RWPE2 (cell line): ENCODE measurements around the gene TGIF2.
A peak's percentile ranks its signal among the peaks of the same experiment; 100 is the strongest.

Source experiments
- ATAC-seq: fragments of 200-7000 bp; cut with Tn5 transposase; 3 replicates; pipeline ENCODE4 v1.9.1; 2021; ENCODE audit warnings: low read depth
- DNase-seq: peaks from one replicate; pipeline ENCODE4 v3.0.0-alpha.2; 2020; ENCODE audit warnings: low spot score
- H3K27ac ChIP-seq: fragments of 450-650 bp; 2 replicates; pipeline ENCODE4 v1.5.1; 2017; ENCODE audit warnings: mild to moderate bottlenecking; ENCODE audit not compliant: poor library complexity, severe bottlenecking
- H3K27me3 ChIP-seq: fragments of 250-450 bp; sonication (Bioruptor Pico); 2 replicates; pipeline ENCODE4 v1.5.1; 2021; ENCODE audit warnings: mild to moderate bottlenecking, moderate library complexity; ENCODE audit not compliant: insufficient read depth, poor library complexity, severe bottlenecking
- H3K36me3 ChIP-seq: fragments of 250-450 bp; sonication (Bioruptor Pico); 2 replicates; pipeline ENCODE4 v1.5.1; 2020; ENCODE audit warnings: low read depth, mild to moderate bottlenecking, moderate library complexity
- H3K4me1 ChIP-seq: fragments of 250-450 bp; sonication (Bioruptor Pico); 2 replicates; pipeline ENCODE4 v1.5.1; 2021; ENCODE audit warnings: mild to moderate bottlenecking, moderate library complexity; ENCODE audit not compliant: insufficient read depth, poor library complexity, severe bottlenecking
- H3K4me3 ChIP-seq: fragments of 250-450 bp; sonication (Bioruptor Pico); 2 replicates; pipeline ENCODE4 v1.5.1; 2021; ENCODE audit warnings: mild to moderate bottlenecking, moderate library complexity; ENCODE audit not compliant: severe bottlenecking
- H3K9me3 ChIP-seq: fragments of 250-450 bp; sonication (Bioruptor Pico); 2 replicates; pipeline ENCODE4 v1.5.1; 2021; ENCODE audit warnings: mild to moderate bottlenecking, moderate library complexity; ENCODE audit not compliant: severe bottlenecking
- TF ChIP-seq, protein P1 (sequence below): fragments of 450-650 bp; IDR thresholded peaks from one replicate; pipeline ENCODE4 v1.5.1; 2017; ENCODE audit warnings: mild to moderate bottlenecking, moderate library complexity; ENCODE audit not compliant: poor library complexity, severe bottlenecking

TGIF2 gene

DNA sequence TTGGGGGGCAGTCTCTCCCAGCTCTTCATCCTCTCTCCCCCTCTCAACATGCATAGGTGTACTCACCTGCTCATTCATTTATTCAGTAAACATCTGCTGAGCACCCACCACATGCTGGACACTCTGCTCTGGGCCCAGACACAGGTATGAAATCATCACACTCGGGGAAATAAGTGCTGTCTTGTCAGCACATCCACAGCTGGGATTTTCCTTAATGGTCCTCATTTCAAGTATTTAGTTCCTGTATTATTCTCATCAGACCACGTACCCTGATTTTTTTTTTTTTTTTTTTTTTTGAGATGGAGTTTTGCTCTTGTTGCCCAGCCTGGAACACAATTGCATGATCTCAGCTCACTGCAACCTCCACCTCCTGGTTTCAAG is 51.5 kb downstream of the TGIF2 start:
- Histone ChIP-seq H3K27me3 (no peaks in the 10 kb centered on the region), H3K27ac (no peak overlapping the region), H3K9me3 (no peaks in the 10 kb centered on the region), H3K4me1 (no peaks in the 10 kb centered on the region), H3K36me3 (no peaks in the 10 kb centered on the region), H3K4me3 (no peak overlapping the region)
- DNase-seq (no peak), ATAC-seq (no peak)
- TF ChIP-seq, protein P1, sequence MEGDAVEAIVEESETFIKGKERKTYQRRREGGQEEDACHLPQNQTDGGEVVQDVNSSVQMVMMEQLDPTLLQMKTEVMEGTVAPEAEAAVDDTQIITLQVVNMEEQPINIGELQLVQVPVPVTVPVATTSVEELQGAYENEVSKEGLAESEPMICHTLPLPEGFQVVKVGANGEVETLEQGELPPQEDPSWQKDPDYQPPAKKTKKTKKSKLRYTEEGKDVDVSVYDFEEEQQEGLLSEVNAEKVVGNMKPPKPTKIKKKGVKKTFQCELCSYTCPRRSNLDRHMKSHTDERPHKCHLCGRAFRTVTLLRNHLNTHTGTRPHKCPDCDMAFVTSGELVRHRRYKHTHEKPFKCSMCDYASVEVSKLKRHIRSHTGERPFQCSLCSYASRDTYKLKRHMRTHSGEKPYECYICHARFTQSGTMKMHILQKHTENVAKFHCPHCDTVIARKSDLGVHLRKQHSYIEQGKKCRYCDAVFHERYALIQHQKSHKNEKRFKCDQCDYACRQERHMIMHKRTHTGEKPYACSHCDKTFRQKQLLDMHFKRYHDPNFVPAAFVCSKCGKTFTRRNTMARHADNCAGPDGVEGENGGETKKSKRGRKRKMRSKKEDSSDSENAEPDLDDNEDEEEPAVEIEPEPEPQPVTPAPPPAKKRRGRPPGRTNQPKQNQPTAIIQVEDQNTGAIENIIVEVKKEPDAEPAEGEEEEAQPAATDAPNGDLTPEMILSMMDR, result no peak

DNA sequence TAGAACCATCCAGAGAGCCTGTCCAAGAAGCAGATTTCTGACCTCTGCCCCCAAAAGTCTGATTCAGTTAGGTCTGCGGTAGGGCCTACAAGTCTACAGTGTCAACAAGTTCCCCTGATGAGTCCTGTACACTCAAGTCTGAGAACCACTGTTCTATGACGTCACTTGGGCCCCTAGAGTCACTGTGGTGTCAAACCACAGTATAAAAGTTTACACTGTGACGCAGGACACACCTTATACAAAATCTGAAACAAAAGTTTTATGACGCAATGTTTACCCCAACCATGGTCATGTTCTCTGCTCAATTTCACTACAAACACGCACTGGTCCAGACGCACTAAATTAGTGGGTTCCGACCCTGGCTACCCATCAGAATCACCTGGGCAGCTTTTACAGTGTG is 54.7 kb downstream of the TGIF2 start:
- Histone ChIP-seq H3K4me3 (no peak overlapping the region), H3K4me1 (no peaks in the 10 kb centered on the region), H3K36me3 (no peaks in the 10 kb centered on the region), H3K27me3 (no peaks in the 10 kb centered on the region), H3K9me3 (no peaks in the 10 kb centered on the region), H3K27ac (no peak overlapping the region)
- TF ChIP-seq, protein P1, result no peak
- no peak for ATAC-seq
- DNase-seq, result no peak

DNA sequence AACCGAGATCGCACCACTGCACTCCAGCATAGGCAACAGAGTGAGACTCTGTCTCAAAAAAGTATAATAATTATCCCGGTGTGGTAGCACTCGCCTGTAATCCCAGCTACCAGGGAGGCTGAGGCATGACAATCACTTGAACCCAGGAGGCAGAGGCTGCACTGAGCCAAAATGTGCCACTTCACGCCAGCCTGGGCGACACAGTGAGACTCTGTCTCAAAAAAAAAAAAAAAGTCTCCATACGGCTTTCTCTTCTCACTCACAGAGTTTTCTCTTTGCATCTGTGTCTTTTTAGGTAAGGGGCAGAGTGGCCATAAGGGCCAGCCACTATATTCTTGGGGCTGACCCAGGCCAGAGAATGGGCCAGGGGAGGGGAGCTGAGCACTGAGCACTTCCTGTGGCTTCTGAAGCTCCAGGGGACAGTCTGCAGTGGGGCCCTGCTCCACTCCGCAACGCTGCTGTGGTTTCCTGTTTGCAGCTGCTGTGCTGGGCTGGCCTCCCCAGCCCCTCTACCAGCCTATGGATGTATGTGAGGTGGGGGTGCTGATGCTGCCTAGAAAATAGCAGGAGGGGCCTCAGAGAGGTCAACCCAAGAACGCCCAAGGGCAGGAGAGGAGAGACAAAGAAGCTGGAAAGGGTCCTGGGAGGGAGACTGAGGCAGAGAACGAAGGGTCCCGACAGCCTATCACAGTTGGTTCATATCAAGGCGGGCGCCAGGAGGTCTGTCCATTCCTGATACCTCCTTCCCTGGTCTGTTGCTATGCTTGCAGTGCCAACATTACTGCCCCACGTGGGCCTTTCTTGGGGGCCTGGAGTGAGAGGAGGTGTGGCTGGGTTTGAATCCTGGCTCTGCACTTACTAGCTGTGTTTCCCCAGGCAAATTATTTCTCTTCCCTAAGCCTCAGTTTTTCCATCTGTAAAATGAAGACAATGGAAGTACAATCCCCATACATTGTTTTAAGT is 56.6 kb downstream of the TGIF2 start:
- H3K36me3 ChIP-seq, result no peaks in the 10 kb centered on the region
- ATAC-seq, result 0 out of 3 replicates have a peak, but pooled peaks have one; percentile 4
- TF ChIP-seq, protein P1, result no peak
- no peaks in the 10 kb centered on the region for H3K4me1 ChIP-seq
- H3K27me3 ChIP-seq, result no peaks in the 10 kb centered on the region
- H3K27ac ChIP-seq, result no peak overlapping the region
- H3K9me3 ChIP-seq, result no peaks in the 10 kb centered on the region
- no peak for DNase-seq
- no peak overlapping the region for H3K4me3 ChIP-seq

DNA sequence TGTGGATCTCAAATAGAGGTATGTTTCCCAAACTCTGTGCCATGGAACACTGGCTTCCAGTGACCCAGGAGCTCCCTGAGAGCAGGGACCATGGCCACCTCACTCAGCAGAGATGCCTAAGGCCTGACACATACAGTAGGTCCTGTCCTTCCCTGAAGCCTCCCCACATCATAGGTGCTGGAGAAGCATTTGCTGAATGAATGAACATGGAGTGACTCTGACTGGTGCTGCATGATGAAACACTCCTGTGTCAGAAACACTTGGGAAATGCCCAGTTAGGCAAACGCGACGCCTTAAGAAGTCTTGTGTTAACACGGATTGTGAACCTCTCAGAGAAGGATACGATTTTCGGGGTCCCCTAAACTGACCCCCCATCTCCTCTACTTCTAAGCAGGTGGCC is 58.2 kb downstream of the TGIF2 start:
- DNase-seq (no peak), ATAC-seq (peak; percentile 29; the same call in 1 of the 3 replicates)
- Histone ChIP-seq H3K27ac (no peak overlapping the region), H3K4me1 (no peaks in the 10 kb centered on the region), H3K36me3 (no peaks in the 10 kb centered on the region), H3K9me3 (no peaks in the 10 kb centered on the region), H3K27me3 (no peaks in the 10 kb centered on the region), H3K4me3 (no peak overlapping the region)
- TF ChIP-seq, protein P1, result no peak

DNA sequence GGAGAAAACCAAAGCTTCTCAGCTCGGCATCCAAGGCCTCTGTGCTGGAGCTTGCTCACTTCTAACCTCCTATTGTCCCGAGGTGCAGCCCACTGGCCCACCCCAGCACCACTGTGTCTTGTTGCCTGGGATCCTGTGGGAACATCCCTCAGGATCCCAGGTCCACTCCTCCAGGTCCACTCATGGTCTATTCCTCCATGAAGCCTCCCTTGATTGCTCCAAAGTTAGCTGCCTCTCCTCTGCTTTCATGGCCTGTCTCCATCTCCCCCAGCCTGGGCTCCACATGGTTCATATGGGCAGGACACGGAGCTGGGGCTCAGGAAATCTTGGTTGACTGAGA is 58.7 kb downstream of the TGIF2 start:
- H3K27ac ChIP-seq, result no peak overlapping the region
- DNase-seq (no peak), ATAC-seq (no peak)
- no peaks in the 10 kb centered on the region for H3K27me3 ChIP-seq
- no peak overlapping the region for H3K4me3 ChIP-seq
- TF ChIP-seq, protein P1, result no peak
- H3K9me3 ChIP-seq, result no peaks in the 10 kb centered on the region
- no peaks in the 10 kb centered on the region for H3K4me1 ChIP-seq
- H3K36me3 ChIP-seq, result no peaks in the 10 kb centered on the region
